Non-pigmented ciliary epithelial cell (primary cell): Measurements from ENCODE around the gene BACE2.
A peak's percentile ranks its signal among the peaks of the same experiment; 100 is the strongest.
"Not testable (repeated sequence)": the region's sequence is repeated elsewhere in the genome, so short reads cannot be mapped to it uniquely, and the experiment has no call there.

Source experiments
- DNase-seq: peaks from one replicate; pipeline ENCODE4 v3.0.0-alpha.2; 2010; ENCODE audit warnings: low read depth

BACE2 gene

GRCh38 chr21:41277846-41278245 lies 109.9 kb downstream of the BACE2 start:
- DNase-seq = no peak

- no peak for DNase-seq
Observed at GRCh38 chr21:41280115-41280919, 112.4 kb downstream of the BACE2 start.

- DNase-seq = no peak
Observed at GRCh38 chr21:41282412-41282811, 114.5 kb downstream of the BACE2 start.

GRCh38 chr21:41283211-41283818 lies 115.4 kb downstream of the BACE2 start:
- DNase-seq = peak; percentile 65

GRCh38 chr21:41289431-41289830 lies 121.5 kb downstream of the BACE2 start:
- no peak for DNase-seq

GRCh38 chr21:41290106-41290799 lies 122.3 kb downstream of the BACE2 start:
- no peak for DNase-seq

GRCh38 chr21:41294548-41295231 lies 126.7 kb downstream of the BACE2 start:
- no peak for DNase-seq

GRCh38 chr21:41295721-41296254 lies 127.8 kb downstream of the BACE2 start:
- DNase-seq = no peak

- DNase-seq = no peak
Observed at GRCh38 chr21:41302976-41303375, 135.0 kb downstream of the BACE2 start.

- DNase-seq = no peak
Observed at GRCh38 chr21:41304068-41304720, 136.2 kb downstream of the BACE2 start.

- DNase-seq = no peak
Observed at GRCh38 chr21:41307219-41307618, 139.3 kb downstream of the BACE2 start.

- not testable (repeated sequence) for DNase-seq
Observed at GRCh38 chr21:41313285-41314164, 145.6 kb downstream of the BACE2 start.

GRCh38 chr21:41315726-41316125 lies 147.8 kb downstream of the BACE2 start:
- DNase-seq = no peak

GRCh38 chr21:41316200-41317062 lies 148.5 kb downstream of the BACE2 start, which contains the start of gene FAM3B:
TSS of gene FAM3B (plus strand) at chr21:41316801. CDS start at chr21:41316880, 79 bp downstream.
- no peak for DNase-seq

- DNase-seq = no peak
Observed at GRCh38 chr21:41317063-41317392, 149.1 kb downstream of the BACE2 start.

- DNase-seq = no peak
Observed at GRCh38 chr21:41317458-41317857, 149.5 kb downstream of the BACE2 start.

- DNase-seq = no peak
Observed at GRCh38 chr21:41318218-41318617, 150.3 kb downstream of the BACE2 start.

GRCh38 chr21:41319273-41319672 lies 151.3 kb downstream of the BACE2 start:
- DNase-seq = no peak

- no peak for DNase-seq
Observed at GRCh38 chr21:41321211-41321907, 153.4 kb downstream of the BACE2 start.
